ENCODE results near the gene CENPV.

DNA sequence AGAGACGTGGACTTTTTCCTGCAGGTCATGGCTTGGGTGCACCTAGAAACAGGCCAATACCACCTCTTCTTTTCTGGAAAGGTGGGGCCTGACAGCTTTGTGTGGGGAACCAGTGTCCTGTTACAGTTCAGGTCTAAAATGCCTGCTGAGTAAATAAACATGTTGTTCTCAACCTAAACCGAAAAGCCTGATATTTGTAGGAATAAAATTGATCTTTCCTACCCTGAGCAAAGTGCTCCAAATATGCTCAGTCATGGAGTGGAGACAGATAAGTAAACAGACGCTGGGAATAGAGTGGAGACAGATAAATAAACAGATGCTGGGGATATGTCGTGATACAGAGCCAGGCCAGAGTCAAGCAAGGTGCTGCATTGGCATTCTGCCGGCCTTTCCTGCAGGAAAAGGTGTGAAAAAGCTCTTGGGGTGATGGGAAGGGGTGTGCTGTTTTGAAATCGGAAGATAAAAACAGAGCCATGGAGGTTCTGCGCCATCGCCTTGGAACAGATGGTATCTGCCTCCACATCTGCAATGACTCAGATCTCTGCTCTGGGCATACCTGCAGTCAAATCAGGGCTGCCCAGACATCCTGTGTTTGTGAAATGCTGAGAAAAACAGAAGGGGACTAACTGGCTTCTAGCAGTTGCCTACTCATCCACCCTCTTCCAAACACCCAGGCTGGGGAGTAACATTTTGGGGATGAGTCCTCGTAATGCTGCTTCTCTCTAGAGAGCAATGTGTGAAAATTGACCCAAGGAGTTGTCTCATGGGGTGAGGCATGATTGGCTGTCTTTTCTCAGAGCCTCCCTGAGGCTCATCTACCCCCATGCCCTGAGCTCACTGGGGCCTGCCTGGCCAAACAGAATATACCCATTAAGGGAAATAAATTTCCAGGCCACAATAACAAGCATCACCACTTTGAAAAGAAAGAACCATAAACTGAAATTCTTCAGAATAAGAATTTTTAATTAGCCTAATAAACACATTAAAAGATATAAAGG, 45.3 kb upstream of the CENPV start:
- TF ChIP-seq, protein P1, sequence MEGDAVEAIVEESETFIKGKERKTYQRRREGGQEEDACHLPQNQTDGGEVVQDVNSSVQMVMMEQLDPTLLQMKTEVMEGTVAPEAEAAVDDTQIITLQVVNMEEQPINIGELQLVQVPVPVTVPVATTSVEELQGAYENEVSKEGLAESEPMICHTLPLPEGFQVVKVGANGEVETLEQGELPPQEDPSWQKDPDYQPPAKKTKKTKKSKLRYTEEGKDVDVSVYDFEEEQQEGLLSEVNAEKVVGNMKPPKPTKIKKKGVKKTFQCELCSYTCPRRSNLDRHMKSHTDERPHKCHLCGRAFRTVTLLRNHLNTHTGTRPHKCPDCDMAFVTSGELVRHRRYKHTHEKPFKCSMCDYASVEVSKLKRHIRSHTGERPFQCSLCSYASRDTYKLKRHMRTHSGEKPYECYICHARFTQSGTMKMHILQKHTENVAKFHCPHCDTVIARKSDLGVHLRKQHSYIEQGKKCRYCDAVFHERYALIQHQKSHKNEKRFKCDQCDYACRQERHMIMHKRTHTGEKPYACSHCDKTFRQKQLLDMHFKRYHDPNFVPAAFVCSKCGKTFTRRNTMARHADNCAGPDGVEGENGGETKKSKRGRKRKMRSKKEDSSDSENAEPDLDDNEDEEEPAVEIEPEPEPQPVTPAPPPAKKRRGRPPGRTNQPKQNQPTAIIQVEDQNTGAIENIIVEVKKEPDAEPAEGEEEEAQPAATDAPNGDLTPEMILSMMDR (IDR thresholded peaks at IDR 0.05; ENCODE audit: insufficient read depth, low read length, poor library complexity, severe bottlenecking): no peak
- no peak for TF ChIP-seq EZH2phosphoT487 (conservative IDR thresholded peaks at IDR 0.05; ENCODE audit: low read length)

Measured in SU-DHL-6 (cell line).